ENCODE measurements around the gene AGBL4.

The AGBL4 gene

DNA sequence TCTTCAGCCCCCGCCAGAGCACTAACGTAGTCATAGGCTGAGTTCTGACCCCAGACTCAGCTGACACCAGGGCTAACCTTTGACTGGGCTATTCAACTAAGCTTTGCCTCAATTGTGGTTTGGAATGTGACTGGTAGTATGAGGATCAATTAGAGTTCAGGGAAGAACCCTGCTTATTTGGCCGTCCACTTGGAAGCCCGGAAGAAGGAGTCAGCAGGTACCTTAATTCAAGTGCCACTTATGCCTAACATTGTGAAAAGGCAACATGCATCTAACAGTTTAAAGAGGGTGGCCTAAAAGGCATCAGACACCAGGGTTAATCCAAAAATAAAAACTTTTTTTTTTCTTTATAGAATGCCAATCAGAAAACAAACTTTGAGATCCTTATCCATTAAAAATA lies 1339.4 kb downstream of the AGBL4 start:
- no peak for TF ChIP-seq TAF1 (IDR thresholded peaks at IDR 0.05; ENCODE audit: borderline replicate concordance, insufficient read depth, low read length)

DNA sequence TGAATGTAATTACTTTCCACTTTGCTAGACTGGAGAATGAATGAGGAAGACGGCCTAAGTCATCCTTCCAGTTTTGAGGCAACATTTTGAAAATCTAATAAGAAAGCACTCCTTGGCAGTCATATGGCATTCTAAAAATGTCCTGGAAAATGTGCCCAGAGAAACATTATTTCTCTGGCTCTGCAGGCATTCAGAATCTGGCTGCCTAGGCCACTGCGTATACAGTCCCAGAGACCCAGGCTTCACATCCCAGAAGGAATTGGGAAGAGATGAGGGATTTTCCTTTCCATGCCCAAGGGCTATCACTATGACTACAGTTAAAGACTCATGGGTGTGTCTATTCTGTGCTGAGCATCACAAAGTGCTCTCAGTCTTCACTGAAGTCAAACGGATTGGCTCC lies 1339.9 kb downstream of the AGBL4 start:
- TF ChIP-seq SIN3A (IDR thresholded peaks at IDR 0.05; ENCODE audit: borderline replicate concordance, insufficient read depth, low read length) (no peak), TAF1 (IDR thresholded peaks at IDR 0.05; ENCODE audit: borderline replicate concordance, insufficient read depth, low read length) (no peak), FOXP2 (optimal IDR thresholded peaks at IDR 0.05; ENCODE audit: borderline replicate concordance, extremely low read depth, extremely low read length, insufficient read depth) (no peak), POLR2AphosphoS5 (IDR thresholded peaks at IDR 0.05; ENCODE audit: low read depth, low read length) (no peak)
- TF ChIP-seq, protein P1, sequence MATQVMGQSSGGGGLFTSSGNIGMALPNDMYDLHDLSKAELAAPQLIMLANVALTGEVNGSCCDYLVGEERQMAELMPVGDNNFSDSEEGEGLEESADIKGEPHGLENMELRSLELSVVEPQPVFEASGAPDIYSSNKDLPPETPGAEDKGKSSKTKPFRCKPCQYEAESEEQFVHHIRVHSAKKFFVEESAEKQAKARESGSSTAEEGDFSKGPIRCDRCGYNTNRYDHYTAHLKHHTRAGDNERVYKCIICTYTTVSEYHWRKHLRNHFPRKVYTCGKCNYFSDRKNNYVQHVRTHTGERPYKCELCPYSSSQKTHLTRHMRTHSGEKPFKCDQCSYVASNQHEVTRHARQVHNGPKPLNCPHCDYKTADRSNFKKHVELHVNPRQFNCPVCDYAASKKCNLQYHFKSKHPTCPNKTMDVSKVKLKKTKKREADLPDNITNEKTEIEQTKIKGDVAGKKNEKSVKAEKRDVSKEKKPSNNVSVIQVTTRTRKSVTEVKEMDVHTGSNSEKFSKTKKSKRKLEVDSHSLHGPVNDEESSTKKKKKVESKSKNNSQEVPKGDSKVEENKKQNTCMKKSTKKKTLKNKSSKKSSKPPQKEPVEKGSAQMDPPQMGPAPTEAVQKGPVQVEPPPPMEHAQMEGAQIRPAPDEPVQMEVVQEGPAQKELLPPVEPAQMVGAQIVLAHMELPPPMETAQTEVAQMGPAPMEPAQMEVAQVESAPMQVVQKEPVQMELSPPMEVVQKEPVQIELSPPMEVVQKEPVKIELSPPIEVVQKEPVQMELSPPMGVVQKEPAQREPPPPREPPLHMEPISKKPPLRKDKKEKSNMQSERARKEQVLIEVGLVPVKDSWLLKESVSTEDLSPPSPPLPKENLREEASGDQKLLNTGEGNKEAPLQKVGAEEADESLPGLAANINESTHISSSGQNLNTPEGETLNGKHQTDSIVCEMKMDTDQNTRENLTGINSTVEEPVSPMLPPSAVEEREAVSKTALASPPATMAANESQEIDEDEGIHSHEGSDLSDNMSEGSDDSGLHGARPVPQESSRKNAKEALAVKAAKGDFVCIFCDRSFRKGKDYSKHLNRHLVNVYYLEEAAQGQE (IDR thresholded peaks at IDR 0.05; ENCODE audit: insufficient read depth in 1 of 2, low read depth in 2 of 2, low read length in 2 of 2) = no peak

DNA sequence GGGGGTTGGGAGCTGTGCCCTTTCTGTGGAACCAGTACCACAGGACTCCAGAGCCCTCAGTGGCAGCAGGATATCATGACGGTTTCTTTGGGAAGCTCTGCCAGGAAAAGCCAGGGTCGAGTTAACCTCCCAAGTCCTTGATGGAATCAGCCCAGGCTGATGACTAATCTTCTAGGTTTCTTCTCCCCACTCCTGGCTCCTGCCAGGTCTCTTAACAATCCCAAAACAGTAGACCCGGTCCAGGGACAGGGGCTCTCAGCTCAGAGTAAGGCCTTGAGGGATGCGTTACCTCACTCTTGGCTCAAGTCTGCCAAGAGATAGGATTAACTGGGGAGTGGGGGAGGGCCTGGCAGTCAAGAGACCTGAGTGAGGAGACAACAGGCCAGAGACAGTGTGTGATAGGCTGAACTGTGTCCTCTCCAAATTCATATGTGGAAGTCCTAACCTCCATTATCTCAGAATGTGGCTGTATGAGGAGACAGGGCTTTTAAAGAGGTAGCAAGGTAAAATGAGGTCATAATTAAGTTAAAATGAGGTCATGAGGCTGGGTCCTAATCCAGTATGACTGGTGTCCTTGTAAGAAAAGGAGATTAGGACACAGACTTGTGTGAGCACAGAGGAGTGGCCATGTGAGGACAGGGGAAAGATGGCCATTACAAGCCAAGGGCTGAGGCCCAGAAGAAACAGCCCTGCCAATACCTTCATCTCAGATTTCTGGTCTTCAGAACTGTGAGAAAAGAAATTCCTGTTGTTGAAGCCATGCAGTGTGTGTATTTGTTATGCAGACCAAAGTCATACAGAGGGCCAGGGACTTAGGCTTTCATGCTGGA lies 1342.1 kb downstream of the AGBL4 start:
- TF ChIP-seq FOXP2 (optimal IDR thresholded peaks at IDR 0.05; ENCODE audit: borderline replicate concordance, extremely low read depth, extremely low read length, insufficient read depth) (no peak), SIN3A (IDR thresholded peaks at IDR 0.05; ENCODE audit: borderline replicate concordance, insufficient read depth, low read length) (no peak), POLR2AphosphoS5 (IDR thresholded peaks at IDR 0.05; ENCODE audit: low read depth, low read length) (no peak), TAF1 (IDR thresholded peaks at IDR 0.05; ENCODE audit: borderline replicate concordance, insufficient read depth, low read length) (no peak)
- TF ChIP-seq, protein P1 (IDR thresholded peaks at IDR 0.05; ENCODE audit: insufficient read depth in 1 of 2, low read depth in 2 of 2, low read length in 2 of 2) = no peak

DNA sequence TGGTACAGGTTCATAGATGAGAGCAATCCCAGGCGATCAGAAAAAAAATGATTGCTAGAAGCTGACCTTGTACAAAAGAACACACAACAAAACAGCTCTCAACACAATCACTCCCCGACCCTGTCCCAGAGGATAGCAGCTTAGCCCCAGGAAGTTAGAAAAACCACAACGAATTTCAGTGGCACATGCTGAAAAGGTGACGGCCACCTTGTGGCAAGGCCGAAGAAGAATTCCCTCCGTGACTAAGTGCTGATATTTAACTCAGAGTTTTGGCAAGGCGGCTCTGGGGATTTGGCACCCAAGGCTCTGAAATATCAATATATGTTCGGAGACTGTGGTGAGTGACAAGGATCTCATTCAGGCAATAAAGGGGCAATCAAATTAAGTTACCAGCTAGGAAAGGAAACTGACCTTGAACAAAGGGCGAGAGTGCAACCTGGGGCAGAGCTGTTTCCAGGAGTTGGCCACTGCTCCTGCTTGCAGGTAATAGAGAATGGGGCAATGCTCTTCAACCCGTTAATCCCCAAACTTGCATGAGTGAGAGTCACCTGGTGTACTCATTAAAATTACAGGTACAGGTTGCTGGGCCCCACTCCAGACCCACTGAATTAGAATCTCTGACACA lies 1343.2 kb downstream of the AGBL4 start:
- TF ChIP-seq POLR2AphosphoS5 (IDR thresholded peaks at IDR 0.05; ENCODE audit: low read depth, low read length) (no peak), FOXP2 (optimal IDR thresholded peaks at IDR 0.05; ENCODE audit: borderline replicate concordance, extremely low read depth, extremely low read length, insufficient read depth) (no peak), SIN3A (IDR thresholded peaks at IDR 0.05; ENCODE audit: borderline replicate concordance, insufficient read depth, low read length) (no peak), TAF1 (IDR thresholded peaks at IDR 0.05; ENCODE audit: borderline replicate concordance, insufficient read depth, low read length) (no peak)
- TF ChIP-seq, protein P1 (IDR thresholded peaks at IDR 0.05; ENCODE audit: insufficient read depth in 1 of 2, low read depth in 2 of 2, low read length in 2 of 2) = no peak

DNA sequence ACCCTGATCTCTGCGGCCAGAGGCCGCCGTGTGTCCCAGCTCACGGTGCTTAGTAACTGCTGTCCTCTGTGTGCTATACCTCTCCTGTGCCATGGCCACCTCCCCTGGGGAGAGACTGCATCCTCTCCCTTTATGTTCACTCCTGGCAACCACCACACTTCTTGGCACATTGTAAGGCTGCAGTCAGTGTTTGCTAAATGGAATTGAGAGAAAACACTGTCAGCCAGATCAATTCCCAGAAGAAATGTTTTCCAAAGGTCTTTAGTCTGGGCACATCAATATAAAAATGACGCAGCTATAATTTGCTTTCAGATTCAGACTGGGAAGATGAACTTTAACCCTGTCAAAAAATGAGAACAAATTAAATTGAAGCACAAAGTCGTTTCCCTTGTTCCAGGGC lies 1343.9 kb downstream of the AGBL4 start:
- TF ChIP-seq POLR2AphosphoS5 (IDR thresholded peaks at IDR 0.05; ENCODE audit: low read depth, low read length) (no peak), FOXP2 (optimal IDR thresholded peaks at IDR 0.05; ENCODE audit: borderline replicate concordance, extremely low read depth, extremely low read length, insufficient read depth) (no peak), SIN3A (IDR thresholded peaks at IDR 0.05; ENCODE audit: borderline replicate concordance, insufficient read depth, low read length) (no peak), TAF1 (IDR thresholded peaks at IDR 0.05; ENCODE audit: borderline replicate concordance, insufficient read depth, low read length) (no peak)
- TF ChIP-seq, protein P1 (IDR thresholded peaks at IDR 0.05; ENCODE audit: insufficient read depth in 1 of 2, low read depth in 2 of 2, low read length in 2 of 2) = no peak
